Uterus (tissue), 4 donors: ENCODE data around the gene INPP5B. TPM values are rescaled to one million over a fixed set of nuclear protein-coding genes. Genes with fewer than 3 reads are reported as not detected.

ENCODE experiments used
- small RNA-seq: library from RNA; depleted of rRNA; stranded (forward); fragments of <200 nt; gene quantifications from one replicate; pipeline ENCODE3, GENCODE V24; 2016
- total RNA-seq, 4 donors: library from RNA; depleted of rRNA in 3 of 4; stranded (reverse); fragments of >200 nt in 3 of 4; gene quantifications; one replicate each; pipeline versions ENCODE4 v1.1.0 to v1.2.4, GENCODE V29; 2014 to 2023
- donor health status: DM: yes; HTN: yes; CAD: no.

INPP5B gene
- total RNA-seq, 4 donors from 2014 or later: 20.2 to 79.4 (median 46.8) TPM

Small RNA genes within 50 kb of the gene (small RNA-seq; reads per million reads assigned to genes)
- gene RF00017 (not detected), gene RF00092 (not detected), gene RNU6-510P (not detected), gene RNU6-584P (not detected)

Other genes starting within 250 kb of the INPP5B start
- under 1 TPM in 2 of 4 donors, not detected in 2; 0.41 to 0.67 TPM for gene EPHA10, start 181.9 kb downstream of the INPP5B start, total RNA-seq
- gene MANEAL, start 153.2 kb downstream of the INPP5B start, total RNA-seq: 1 to 10 TPM in 2 of 4 donors, not detected in 2; 1.8 to 2.6 TPM
- 10 to 100 TPM; 15.4 to 25.6 (median 20.1) TPM for gene C1orf122, start 139.3 kb downstream of the INPP5B start, total RNA-seq
- 10 to 100 TPM in 3 of 4 donors, 1 to 10 TPM in 1; 8.5 to 12.0 (median 10.5) TPM for gene YRDC, start 138.8 kb downstream of the INPP5B start, total RNA-seq
- 10 to 100 TPM in 1 of 4 donors, 1 to 10 TPM in 3; 1.5 to 20.5 (median 4.8) TPM for gene MTF1, start 87.5 kb downstream of the INPP5B start, total RNA-seq
- gene SF3A3, start 43.0 kb upstream of the INPP5B start, total RNA-seq: 100 to 1,000 TPM in 1 of 4 donors, 10 to 100 TPM in 3; 22.6 to 102 (median 45.4) TPM
- gene FHL3, start 58.5 kb upstream of the INPP5B start, total RNA-seq: 10 to 100 TPM; 21.0 to 97.5 (median 42.1) TPM
- 10 to 100 TPM in 3 of 4 donors, 1 to 10 TPM in 1; 8.2 to 60.3 (median 36.9) TPM for gene UTP11, start 65.7 kb upstream of the INPP5B start, total RNA-seq
- gene POU3F1, start 99.7 kb upstream of the INPP5B start, total RNA-seq: not detected